ENCODE data around the gene NUP107. TPM values are rescaled to one million over a fixed set of nuclear protein-coding genes. Genes with fewer than 3 reads are reported as not detected.

Gene NUP107
- total and polyA plus RNA-seq, 7 donors = 6.0 to 34.3 (median 24.2) TPM

GRCh38 chr12:68766646-68767045, 79.9 kb downstream of the NUP107 start:
- DNase-seq = no peak
- no peaks in the 10 kb centered on the region for H3K4me1 ChIP-seq
- H3K4me3 ChIP-seq = no peak overlapping the region
- TF ChIP-seq POLR2A (IDR thresholded peaks at IDR 0.05) = no peak
- no peak for TF ChIP-seq CTCF (IDR thresholded peaks at IDR 0.05)
- TF ChIP-seq POLR2AphosphoS5 (IDR thresholded peaks at IDR 0.05) = no peak
- no peak for TF ChIP-seq EP300 (IDR thresholded peaks at IDR 0.05)
- intact Hi-C loops (cut with DNase I) = no loop called here
- 94 to 96% methylated on average over 2 of the region's 2 CpGs for WGBS, 2 donors
- H3K9me3 ChIP-seq = no peaks in the 10 kb centered on the region
- H3K27ac ChIP-seq = no peak overlapping the region
- peaks cover 0 to 44% (median 2%) of the 10 kb centered on the region in 4 donors for H3K36me3 ChIP-seq
- no peaks in the 10 kb centered on the region for H3K27me3 ChIP-seq

- intact Hi-C loops (cut with DNase I) = no loop called here
- DNase-seq = no peak
- WGBS, 2 donors = 89 to 95% methylated on average over 7 of the region's 7 CpGs
- no peak for TF ChIP-seq CTCF (IDR thresholded peaks at IDR 0.05)
- TF ChIP-seq EP300 (IDR thresholded peaks at IDR 0.05) = no peak
- no peak for TF ChIP-seq POLR2AphosphoS5 (IDR thresholded peaks at IDR 0.05)
- TF ChIP-seq POLR2A (IDR thresholded peaks at IDR 0.05) = no peak
- Histone ChIP-seq H3K4me3 (no peak overlapping the region), H3K4me1 (no peaks in the 10 kb centered on the region), H3K27me3 (no peaks in the 10 kb centered on the region), H3K27ac (no peak overlapping the region), H3K9me3 (no peaks in the 10 kb centered on the region), H3K36me3 (peaks cover 0 to 38% (median 2%) of the 10 kb centered on the region in 4 donors)
Observed at GRCh38 chr12:68767191-68767590, 80.4 kb downstream of the NUP107 start.

- H3K4me3 ChIP-seq = no peak overlapping the region
- intact Hi-C loops (cut with DNase I) = no loop called here
Observed at GRCh38 chr12:68768431-68768939, 81.7 kb downstream of the NUP107 start.

GRCh38 chr12:68769941-68770340, 83.2 kb downstream of the NUP107 start:
- no peak for DNase-seq
- Histone ChIP-seq H3K27ac (no peak overlapping the region), H3K4me3 (no peak overlapping the region), H3K36me3 (peaks cover 0 to 14% (median 2%) of the 10 kb centered on the region in 4 donors), H3K4me1 (no peaks in the 10 kb centered on the region), H3K27me3 (no peaks in the 10 kb centered on the region), H3K9me3 (no peaks in the 10 kb centered on the region)
- TF ChIP-seq POLR2A (IDR thresholded peaks at IDR 0.05) (no peak), POLR2AphosphoS5 (IDR thresholded peaks at IDR 0.05) (no peak), EP300 (IDR thresholded peaks at IDR 0.05) (no peak), CTCF (IDR thresholded peaks at IDR 0.05) (no peak)
- WGBS, 2 donors = 95 to 98% methylated on average over 1 of the region's 1 CpG
- intact Hi-C loops (cut with DNase I) = no loop called here

More at GRCh38 chr12:68768431-68768939, 81.7 kb downstream of the NUP107 start:
- peaks cover 0 to 29% (median 2%) of the 10 kb centered on the region in 4 donors for H3K36me3 ChIP-seq
- WGBS, 2 donors = 95 to 96% methylated on average over 4 of the region's 4 CpGs
- no peak for DNase-seq
- no peaks in the 10 kb centered on the region for H3K4me1 ChIP-seq
- H3K27me3 ChIP-seq = no peaks in the 10 kb centered on the region
- H3K9me3 ChIP-seq = no peaks in the 10 kb centered on the region
- H3K27ac ChIP-seq = no peak overlapping the region
- no peak for TF ChIP-seq POLR2AphosphoS5 (IDR thresholded peaks at IDR 0.05)
- no peak for TF ChIP-seq CTCF (IDR thresholded peaks at IDR 0.05)
- no peak for TF ChIP-seq POLR2A (IDR thresholded peaks at IDR 0.05)
- no peak for TF ChIP-seq EP300 (IDR thresholded peaks at IDR 0.05)

Data from sigmoid colon (tissue), 7 donors.